K562 (cell line): ENCODE results near the gene CD300H. TPM values are rescaled to one million over a fixed set of nuclear protein-coding genes. Genes with fewer than 3 reads are reported as not detected.

Experiments
- ATAC-seq: fragments of 200-7000 bp; cut with Tn5 transposase; 3 replicates; pipeline ENCODE4 v1.9.1; 2020; ENCODE audit warnings: moderate library complexity
- BruUV-seq: library from RNA; stranded (reverse); fragments of 400-500 nt; replicated peaks from 2 replicates; lab custom pipeline; 2021; lab: Mats Ljungman, UMichigan
- CTCF ChIA-PET: fragments of 300-600 bp; formaldehyde crosslinking; extraction: SDS; loops from one replicate; lab custom pipeline; 2021; ENCODE audit warnings: low intra/inter-chr PET ratio; lab: Yijun Ruan, JAX
- POLR2A ChIA-PET: fragments of 300-600, 350-650 bp; sonication (Branson Sonifier 250); formaldehyde crosslinking; extraction: SDS; loops from one replicate; lab custom pipeline; 2021; ENCODE audit warnings: antibody characterized with exemption, inconsistent platforms; lab: Yijun Ruan, JAX
- DNase-seq, 4 experiments: peaks; one replicate each; pipeline versions ENCODE4 v3.0.0 to v3.0.0-alpha.2; 2011 to 2018; ENCODE audit warnings: low spot score in 3 of 4, mixed read lengths in 3 of 4; ENCODE audit errors: extremely low read depth in 1 of 4
- FAIRE-seq: peaks from 2 replicates; lab custom pipeline; 2011; peaks lifted over from hg19 to GRCh38; lab: Jason Lieb, UNC
- H2AFZ ChIP-seq: 2 replicates; pipeline ENCODE4 v1.6.0; 2011; ENCODE audit warnings: low read depth, low read length, control low read depth, inconsistent platforms
- H3K27ac ChIP-seq: fragments of 200-600 bp; 3 replicates; pipeline ENCODE4 v1.8.0; 2011; ENCODE audit warnings: low read depth, mild to moderate bottlenecking, control low read depth, inconsistent platforms, low read length, moderate library complexity, mixed read lengths; ENCODE audit errors: extremely low read depth
- H3K27me3 ChIP-seq, 2 experiments: fragments of 300-600 bp in 1 of 2; 2 replicates in 1 of 2; 3 replicates in 1 of 2; pipeline versions ENCODE4 v1.6.0 to v1.8.0; 2011; ENCODE audit warnings: inconsistent platforms in 2 of 2, low read length in 2 of 2, mild to moderate bottlenecking in 1 of 2, mixed read lengths in 1 of 2, moderate library complexity in 1 of 2; ENCODE audit not compliant: control insufficient read depth in 2 of 2, insufficient read depth in 2 of 2
- H3K36me3 ChIP-seq: fragments of 300-600 bp; 3 replicates; pipeline ENCODE4 v1.8.0; 2011; ENCODE audit warnings: mild to moderate bottlenecking, low read length, inconsistent platforms; ENCODE audit not compliant: control insufficient read depth, insufficient read depth
- H3K4me1 ChIP-seq, 2 experiments: fragments of 200-600 bp in 1 of 2; replicated peaks in 1 of 2; 2 replicates in 1 of 2; 3 replicates in 1 of 2; pipeline versions ENCODE4 v1.5.1 to v1.8.0; 2011; ENCODE audit warnings: inconsistent platforms in 2 of 2, low read length in 2 of 2, mild to moderate bottlenecking in 1 of 2, mixed read lengths in 1 of 2, moderate library complexity in 1 of 2; ENCODE audit not compliant: control insufficient read depth in 2 of 2, insufficient read depth in 2 of 2
- H3K4me2 ChIP-seq: 2 replicates; pipeline ENCODE4 v1.6.1; 2011; ENCODE audit warnings: low read length, control low read depth, inconsistent platforms, mixed read lengths; ENCODE audit not compliant: insufficient read depth
- H3K4me3 ChIP-seq: fragments of 200-600 bp; sonication (generic), shearing (Covaris generic); 2 replicates; pipeline ENCODE4 v1.5.1; 2016; ENCODE audit warnings: control low read depth, inconsistent platforms
- H3K79me2 ChIP-seq: fragments of 200-600 bp; 3 replicates; pipeline ENCODE4 v1.8.0; 2011; ENCODE audit warnings: low read length, inconsistent platforms; ENCODE audit not compliant: control insufficient read depth, insufficient read depth
- H3K9ac ChIP-seq, 2 experiments: 2 replicates each; pipeline versions ENCODE4 v1.6.0 to v1.6.1; 2011; ENCODE audit warnings: low read depth in 2 of 2, low read length in 2 of 2, control low read depth in 1 of 2, inconsistent platforms in 1 of 2, mild to moderate bottlenecking in 1 of 2, mixed read lengths in 1 of 2; ENCODE audit not compliant: insufficient read depth in 1 of 2
- H3K9me1 ChIP-seq: one replicate; pipeline ENCODE4 v1.6.0; 2011; ENCODE audit warnings: inconsistent platforms, mild to moderate bottlenecking, low read length, moderate library complexity; ENCODE audit not compliant: control insufficient read depth, insufficient read depth
- H3K9me3 ChIP-seq: replicated peaks from 2 replicates; pipeline ENCODE4 v1.5.1; 2011; ENCODE audit warnings: low read depth, low read length, inconsistent platforms; ENCODE audit not compliant: control insufficient read depth, insufficient read depth
- H4K20me1 ChIP-seq: replicated peaks from 2 replicates; pipeline ENCODE4 v1.6.1; 2011; ENCODE audit warnings: low read length, inconsistent platforms, mixed read lengths; ENCODE audit not compliant: control insufficient read depth, insufficient read depth
- DIDO1 ChIP-seq: fragments of 450-650 bp; IDR thresholded peaks from 2 replicates; pipeline ENCODE4 v1.6.1; 2016; ENCODE audit warnings: low read depth, missing biosample characterization, missing genetic modification characterization
- ETV6 ChIP-seq, 3 experiments: fragments of 150-350 bp in 1 of 3; sonication (generic) in 1 of 3; formaldehyde crosslinking in 1 of 3; IDR thresholded peaks; 2 replicates each; pipeline versions ENCODE4 v1.6.1 to v1.8.0; 2014 to 2022; ENCODE audit warnings: borderline replicate concordance in 2 of 3, low read depth in 2 of 3, antibody characterized with exemption in 1 of 3, low read length in 1 of 3, mild to moderate bottlenecking in 1 of 3, missing genetic modification reagents in 1 of 3
- HDAC6 ChIP-seq: IDR thresholded peaks from 2 replicates; pipeline ENCODE4 v1.6.1; 2012; ENCODE audit warnings: low read depth, mild to moderate bottlenecking, control low read depth, inconsistent platforms, low read length, moderate library complexity
- KLF1 ChIP-seq: fragments of 450-650 bp; IDR thresholded peaks from 2 replicates; pipeline ENCODE4 v1.6.1; 2016; ENCODE audit warnings: missing genetic modification characterization, missing compliant biosample characterization
- LEF1 ChIP-seq: fragments of 450-650 bp; IDR thresholded peaks from 2 replicates; pipeline ENCODE4 v1.6.1; 2016; ENCODE audit warnings: mild to moderate bottlenecking
- MTA1 ChIP-seq: fragments of 450-650 bp; IDR thresholded peaks from 2 replicates; pipeline ENCODE4 v1.6.1; 2017; ENCODE audit warnings: borderline replicate concordance
- MYBL2 ChIP-seq, 2 experiments: fragments of 450-650 bp in 1 of 2; sonication (generic) in 1 of 2; formaldehyde crosslinking in 1 of 2; IDR thresholded peaks; 2 replicates each; pipeline versions ENCODE4 v1.6.1 to v1.8.1; 2017 to 2022; ENCODE audit warnings: borderline replicate concordance in 1 of 2, inconsistent platforms in 1 of 2, low read depth in 1 of 2, mild to moderate bottlenecking in 1 of 2, missing genetic modification reagents in 1 of 2, moderate library complexity in 1 of 2
- RAD51 ChIP-seq: fragments of 450-650 bp; IDR thresholded peaks from 2 replicates; pipeline ENCODE4 v1.7.1; 2016; ENCODE audit warnings: low read depth, mild to moderate bottlenecking, borderline replicate concordance
- SAP30 ChIP-seq: fragments of 200-600 bp; sonication (generic); IDR thresholded peaks from 2 replicates; pipeline ENCODE4 v1.6.1; 2012; ENCODE audit warnings: borderline replicate concordance, low read depth, mild to moderate bottlenecking, moderate library complexity, low read length, control low read depth, inconsistent platforms; ENCODE audit not compliant: insufficient read depth, poor library complexity, severe bottlenecking
- SRSF7 ChIP-seq: fragments of 200-400 bp; formaldehyde crosslinking; optimal IDR thresholded peaks from 2 replicates; pipeline ENCODE3; 2017; ENCODE audit warnings: mild to moderate bottlenecking, low read depth, low read length
- TARDBP ChIP-seq: fragments of 450-650 bp; IDR thresholded peaks from 2 replicates; pipeline ENCODE4 v1.6.1; 2016
- TBL1XR1 ChIP-seq, 2 experiments: IDR thresholded peaks; 2 replicates each; pipeline ENCODE4 v1.6.1; 2012; ENCODE audit warnings: improper control_type of control experiment in 2 of 2, low read length in 2 of 2, mild to moderate bottlenecking in 1 of 2
- U2AF1 ChIP-seq: fragments of 200-400 bp; formaldehyde crosslinking; optimal IDR thresholded peaks from 2 replicates; pipeline ENCODE3; 2017; ENCODE audit warnings: mild to moderate bottlenecking, low read depth, low read length, moderate library complexity
- ZFX ChIP-seq: sonication (generic); formaldehyde crosslinking; IDR thresholded peaks from 2 replicates; pipeline ENCODE4 v1.8.0; 2022; ENCODE audit warnings: mild to moderate bottlenecking, missing genetic modification reagents, moderate library complexity
- ZNF197 ChIP-seq: fragments of 200-800 bp; sonication (Bioruptor generic); IDR thresholded peaks from 2 replicates; pipeline ENCODE4 v1.6.1; 2016; ENCODE audit warnings: low read depth, missing genetic modification characterization, missing compliant biosample characterization
- ZNF24 ChIP-seq: fragments of 450-650 bp; IDR thresholded peaks from 2 replicates; pipeline ENCODE4 v1.6.1; 2016
- ZNF436 ChIP-seq: fragments of 250-450, 450-650 bp; sonication (Bioruptor Pico); formaldehyde crosslinking; IDR thresholded peaks from 2 replicates; pipeline ENCODE4 v1.7.0; 2020; ENCODE audit warnings: mild to moderate bottlenecking
- ZNF695 ChIP-seq: fragments of 450-650 bp; formaldehyde crosslinking; IDR thresholded peaks from 2 replicates; pipeline ENCODE4 v1.4.0; 2020; ENCODE audit warnings: mild to moderate bottlenecking, moderate library complexity
- ZNF696 ChIP-seq: fragments of 250-450 bp; sonication (Bioruptor Pico); conservative IDR thresholded peaks from 2 replicates; pipeline ENCODE4 v1.4.0; 2020; ENCODE audit warnings: mild to moderate bottlenecking, moderate library complexity
- ZNF764 ChIP-seq: fragments of 250-450 bp; sonication (Bioruptor Pico); IDR thresholded peaks from 2 replicates; pipeline ENCODE4 v1.4.0; 2020; ENCODE audit warnings: low read depth, mild to moderate bottlenecking, moderate library complexity
- ZNF785 ChIP-seq: fragments of 250-450 bp; sonication (Bioruptor Pico); IDR thresholded peaks from 2 replicates; pipeline ENCODE4 v1.4.0; 2020; ENCODE audit warnings: mild to moderate bottlenecking
- WGBS: fragments of 100-300 bp; shearing (Covaris generic); methylation state at CpG from one replicate; pipeline ENCODE4 v1.1.6; 2016; ENCODE audit warnings: low coverage, mixed read lengths; ENCODE audit not compliant: insufficient coverage; ENCODE audit errors: missing lambda C conversion rate; 5-methylcytosine and 5-hydroxymethylcytosine counted together
- in situ Hi-C: fragments of 300-500 bp; cut with MboI; formaldehyde crosslinking; loops from 4 replicates; pipeline ENCODE4 v1.15.0; 2018; ENCODE audit warnings: inconsistent platforms, mixed read lengths
- intact Hi-C: fragments of 100-400 bp; cut with micrococcal nuclease; formaldehyde crosslinking; loops from 2 replicates; pipeline ENCODE4 v1.14.2; 2022
- polyA plus RNA-seq, 8 experiments: library from polyadenylated mRNA; depleted of rRNA in 4 of 8; stranded (reverse) in 5 of 8; unstranded in 3 of 8; fragments of >200 nt; fragmentation: Nextera tagmentation in 2 of 8; fragmentation: Illumina TruSeq in 1 of 8; extraction: Ambion mirVana in 2 of 8; extraction: Trizol in 1 of 8; gene quantifications; 2 replicates each; pipeline versions ENCODE4 v1.2.1 to v1.2.3, GENCODE V29; 2011 to 2014; ENCODE audit warnings: inconsistent platforms in 1 of 8, missing spikeins in 1 of 8
- total RNA-seq, 7 experiments: library from RNA; depleted of rRNA in 6 of 7; stranded (reverse); fragments of >200 nt in 6 of 7; fragmentation: Illumina TruSeq in 2 of 7; extraction: Trizol in 2 of 7; gene quantifications; 2 replicates each; pipeline versions ENCODE4 v1.2.1 to v1.2.3, GENCODE V29; 2011 to 2021; ENCODE audit warnings: low replicate concordance in 1 of 7
- TF ChIP-seq, protein P1 (sequence below): fragments of 450-650 bp; IDR thresholded peaks from 2 replicates; pipeline ENCODE4 v1.7.0; 2016; ENCODE audit warnings: borderline replicate concordance

The CD300H gene
- total and polyA plus RNA-seq, 9 of the 15 experiments (the other 6 are each of a cell fraction or from before 2014, with no cell fraction given) = not detected

GRCh38 chr17:74616696-74617095, 49.4 kb upstream of the CD300H start:
- no TSS peak for BruUV-seq
- in situ Hi-C loops = no loop called here

DNA sequence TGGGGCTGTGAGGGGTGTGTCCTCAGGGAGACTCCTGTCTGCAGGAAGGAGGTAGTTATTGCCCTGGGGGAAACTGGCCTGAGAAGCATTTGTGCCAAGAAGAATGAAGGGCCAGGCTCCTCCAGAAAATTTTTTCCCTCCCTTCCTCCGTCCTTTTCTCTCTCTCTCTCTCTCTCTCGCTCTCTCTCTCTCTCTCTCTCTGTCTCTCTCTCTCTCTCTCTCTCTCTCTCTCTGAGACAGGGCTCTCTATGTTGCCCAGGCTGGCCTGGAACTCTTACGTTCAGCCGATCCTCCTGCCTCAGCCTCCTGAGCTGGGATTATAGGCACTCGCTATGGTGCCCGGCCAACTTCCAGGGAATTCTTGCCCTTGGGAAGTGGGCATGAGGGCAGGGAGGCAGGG, 44.7 kb upstream of the CD300H start:
- no peak overlapping the region for H3K4me3 ChIP-seq
- ATAC-seq = no peak
- FAIRE-seq = no peak
- H3K79me2 ChIP-seq = no peaks in the 10 kb centered on the region
- intact Hi-C loops (no loop called here), in situ Hi-C loops (no loop called here)
- H3K4me2 ChIP-seq = no peak overlapping the region
- no TSS peak for BruUV-seq
- no peaks in the 10 kb centered on the region for H3K9me3 ChIP-seq
- ChIA-PET CTCF (no interaction called here), POLR2A (no interaction called here)
- H3K27me3 ChIP-seq = peaks cover 8 to 32% of the 10 kb centered on the region in 2 experiments; a peak in 3 of 5 replicates
- H4K20me1 ChIP-seq = peaks cover 4% of the 10 kb centered on the region; the same call in 1 of the 2 replicates
- no peaks in the 10 kb centered on the region for H3K36me3 ChIP-seq
- no peak overlapping the region for H2AFZ ChIP-seq
- no peak overlapping the region for H3K27ac ChIP-seq
- no peaks in the 10 kb centered on the region for H3K9me1 ChIP-seq
- H3K9ac ChIP-seq = no peak overlapping the region
- WGBS = 0% methylated on average over 3 of the region's 6 CpGs
- H3K4me1 ChIP-seq = no peaks in the 10 kb centered on the region
- no peak for DNase-seq
- TF ChIP-seq ZNF696 (no peak), ETV6 (IDR thresholded peaks at IDR 0.05; ENCODE audit: borderline replicate concordance in 1 of 2, low read depth in 2 of 2, low read length in 1 of 2) (no peak), ETV6 (CRISPR knock-in tag; IDR thresholded peaks at IDR 0.05; ENCODE audit: borderline replicate concordance) (no peak), ZNF197 (no peak), RAD51 (no peak), SAP30 (no peak), TBL1XR1 (IDR thresholded peaks at IDR 0.05; ENCODE audit: low read length in 2 of 2) (no peak), U2AF1 (no peak), ZFX (CRISPR knock-in tag) (no peak)
- TF ChIP-seq, protein P1, sequence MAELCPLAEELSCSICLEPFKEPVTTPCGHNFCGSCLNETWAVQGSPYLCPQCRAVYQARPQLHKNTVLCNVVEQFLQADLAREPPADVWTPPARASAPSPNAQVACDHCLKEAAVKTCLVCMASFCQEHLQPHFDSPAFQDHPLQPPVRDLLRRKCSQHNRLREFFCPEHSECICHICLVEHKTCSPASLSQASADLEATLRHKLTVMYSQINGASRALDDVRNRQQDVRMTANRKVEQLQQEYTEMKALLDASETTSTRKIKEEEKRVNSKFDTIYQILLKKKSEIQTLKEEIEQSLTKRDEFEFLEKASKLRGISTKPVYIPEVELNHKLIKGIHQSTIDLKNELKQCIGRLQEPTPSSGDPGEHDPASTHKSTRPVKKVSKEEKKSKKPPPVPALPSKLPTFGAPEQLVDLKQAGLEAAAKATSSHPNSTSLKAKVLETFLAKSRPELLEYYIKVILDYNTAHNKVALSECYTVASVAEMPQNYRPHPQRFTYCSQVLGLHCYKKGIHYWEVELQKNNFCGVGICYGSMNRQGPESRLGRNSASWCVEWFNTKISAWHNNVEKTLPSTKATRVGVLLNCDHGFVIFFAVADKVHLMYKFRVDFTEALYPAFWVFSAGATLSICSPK = no peak

More at GRCh38 chr17:74616696-74617095, 49.4 kb upstream of the CD300H start:
- TF ChIP-seq ZNF785 (CRISPR knock-in tag) (no peak), ZNF436 (CRISPR knock-in tag) (no peak), DIDO1 (tag) (no peak), MYBL2 (IDR thresholded peaks at IDR 0.05; ENCODE audit: low read depth) (no peak), MYBL2 (CRISPR knock-in tag; IDR thresholded peaks at IDR 0.05; ENCODE audit: borderline replicate concordance) (no peak), ZNF24 (no peak), HDAC6 (no peak), LEF1 (no peak), ZNF764 (no peak), ZNF695 (CRISPR knock-in tag) (no peak), MTA1 (no peak), SRSF7 (no peak), U2AF1 (no peak), TARDBP (no peak), KLF1 (tag) (no peak)
- ATAC-seq (no peak), FAIRE-seq (no peak), DNase-seq (no peak)
- Histone ChIP-seq H3K27me3 (peaks cover 15 to 41% of the 10 kb centered on the region in 2 experiments; a peak in 3 of 5 replicates), H3K4me1 (no peaks in the 10 kb centered on the region), H3K9me1 (no peaks in the 10 kb centered on the region), H3K36me3 (no peaks in the 10 kb centered on the region), H3K9ac (no peak overlapping the region), H3K9me3 (no peaks in the 10 kb centered on the region), H4K20me1 (peaks cover 7% of the 10 kb centered on the region; the same call in 1 of the 2 replicates), H3K27ac (no peak overlapping the region), H3K4me3 (no peak overlapping the region), H2AFZ (no peak overlapping the region), H3K79me2 (no peaks in the 10 kb centered on the region), H3K4me2 (no peak overlapping the region)
- POLR2A ChIA-PET = interaction anchor here (1.0 to 1.6 kb wide), 2 partner anchors 9 to 14 kb away, joined by 3 to 4 read pairs; no protein-coding TSS in a partner anchor
- CTCF ChIA-PET = no interaction called here
- intact Hi-C loops = no loop called here
- 0% methylated on average over 7 of the region's 7 CpGs for WGBS
